ENCODE data around the gene NEK1. TPM values are rescaled to one million over a fixed set of nuclear protein-coding genes. Genes with fewer than 3 reads are reported as not detected.

The NEK1 gene
- total and polyA plus RNA-seq, 2 of the 8 experiments (the other 6 are each of a cell fraction or from before 2014, with no cell fraction given): 3.9 to 11.7 TPM

Other genes starting within 250 kb of the NEK1 start
- 25.8 and 32.8 TPM in 2 replicates for gene CLCN3, start 8.0 kb upstream of the NEK1 start, total RNA-seq (2021; fragmentation: NEBNext Ultra II Directional; extraction: Animal tissue kit (Norgen Biotek cat#: 25700))
- gene CLCN3, start 8.0 kb upstream of the NEK1 start, polyA plus RNA-seq (2011; rRNA removed): 5.4 and 8.8 TPM in 2 replicates
- 29.9 and 32.5 TPM in 2 replicates for gene HPF1, start 145.4 kb upstream of the NEK1 start, total RNA-seq (2021; fragmentation: NEBNext Ultra II Directional; extraction: Animal tissue kit (Norgen Biotek cat#: 25700))
- gene HPF1, start 145.4 kb upstream of the NEK1 start, polyA plus RNA-seq (2011; rRNA removed): 9.3 and 14.1 TPM in 2 replicates